B cell (primary cell): ENCODE measurements around the gene DCST2. TPM values are rescaled to one million over a fixed set of nuclear protein-coding genes. Genes with fewer than 3 reads are reported as not detected.

Source experiments
- ATAC-seq: fragments of 200-7000 bp; cut with Tn5 transposase; one replicate; pipeline ENCODE4 v1.10.0; 2021; ENCODE audit warnings: low read depth, mild to moderate bottlenecking, moderate number of reproducible peaks, moderate library complexity
- CTCF ChIA-PET: fragments of 350-600 bp; sonication (Branson Sonifier 250); formaldehyde crosslinking; loops from one replicate; lab custom pipeline; 2021; ENCODE audit warnings: antibody characterized with exemption, inconsistent platforms; lab: Charles Lee
- POLR2A ChIA-PET: fragments of 350-600 bp; sonication (Branson Sonifier 250); formaldehyde crosslinking; loops from one replicate; lab custom pipeline; 2021; ENCODE audit warnings: antibody characterized with exemption; lab: Charles Lee
- DNase-seq: peaks from one replicate; pipeline ENCODE4 v3.0.0; 2013
- H2AFZ ChIP-seq: 2 replicates; pipeline ENCODE4 v1.6.1; 2012; ENCODE audit warnings: mild to moderate bottlenecking, low read depth, low read length; ENCODE audit not compliant: insufficient read depth, poor library complexity, severe bottlenecking
- H3K27ac ChIP-seq, 2 donors: 1 replicate in 1 of 2; 2 replicates in 1 of 2; pipeline ENCODE4 v1.5.1; 2012 to 2013; ENCODE audit warnings: low read length in 2 of 2, mild to moderate bottlenecking in 2 of 2, moderate library complexity in 1 of 2
- H3K27me3 ChIP-seq, 4 experiments: fragments of 200-600 bp in 1 of 4; sonication (generic) in 1 of 4; replicated peaks in 1 of 4; 1 replicate in 2 of 4; 2 replicates in 2 of 4; pipeline versions ENCODE4 v1.6.1 to v1.7.0; 2013 to 2016; ENCODE audit warnings: low read length in 3 of 4, mild to moderate bottlenecking in 2 of 4, mixed read lengths in 1 of 4, moderate library complexity in 1 of 4; ENCODE audit not compliant: insufficient read depth in 4 of 4, control insufficient read depth in 3 of 4; ENCODE audit errors: control extremely low read depth in 1 of 4
- H3K36me3 ChIP-seq, 2 experiments: replicated peaks in 1 of 2; 1 replicate in 1 of 2; 2 replicates in 1 of 2; pipeline versions ENCODE4 v1.6.1 to v1.7.1; 2013; ENCODE audit warnings: low read length in 1 of 2; ENCODE audit not compliant: insufficient read depth in 2 of 2, control insufficient read depth in 1 of 2; ENCODE audit errors: control extremely low read depth in 1 of 2, extremely low read depth in 1 of 2
- H3K4me1 ChIP-seq, 2 donors: fragments of 200-600 bp in 1 of 2; sonication (generic) in 1 of 2; 1 replicate in 1 of 2; 2 replicates in 1 of 2; pipeline versions ENCODE4 v1.5.1 to v1.6.1; 2013 to 2017; ENCODE audit warnings: low read length in 2 of 2; ENCODE audit not compliant: control insufficient read depth in 2 of 2, insufficient read depth in 2 of 2
- H3K4me2 ChIP-seq: replicated peaks from 2 replicates; pipeline ENCODE3; 2012; ENCODE audit warnings: mild to moderate bottlenecking, low read depth, low read length; ENCODE audit not compliant: poor library complexity, severe bottlenecking
- H3K4me3 ChIP-seq, 5 experiments: fragments of 200-600 bp in 1 of 5; sonication (generic) in 1 of 5; 1 replicate in 3 of 5; 2 replicates in 2 of 5; pipeline versions ENCODE4 v1.5.1 to v1.7.0; 2011 to 2016; ENCODE audit warnings: low read length in 4 of 5, mild to moderate bottlenecking in 4 of 5, low read depth in 2 of 5, control low read depth in 1 of 5, moderate library complexity in 1 of 5; ENCODE audit not compliant: insufficient read depth in 1 of 5; ENCODE audit errors: control extremely low read depth in 1 of 5, extremely low read depth in 1 of 5
- H3K79me2 ChIP-seq: fragments of 200-600 bp; sonication (generic); one replicate; pipeline ENCODE4 v1.6.0; 2016; ENCODE audit warnings: low read length; ENCODE audit not compliant: control insufficient read depth, insufficient read depth
- H3K9ac ChIP-seq: fragments of 200-600 bp; sonication (generic); 2 replicates; pipeline ENCODE4 v1.6.1; 2017; ENCODE audit warnings: mild to moderate bottlenecking, low read length, moderate library complexity
- H3K9me3 ChIP-seq, 3 donors: one replicate each; pipeline versions ENCODE4 v1.6.1 to v1.7.1; 2013; ENCODE audit warnings: low read length in 2 of 3; ENCODE audit not compliant: control insufficient read depth in 2 of 3, insufficient read depth in 1 of 3; ENCODE audit errors: control extremely low read depth in 1 of 3
- H4K20me1 ChIP-seq: 2 replicates; pipeline ENCODE4 v1.6.0; 2012; ENCODE audit warnings: mild to moderate bottlenecking, low read length; ENCODE audit not compliant: insufficient read depth, control insufficient read depth, poor library complexity, severe bottlenecking
- H3K27ac Mint-ChIP-seq: one replicate; pipeline ENCODE4 v1.8.0; 2021; ENCODE audit warnings: mixed read lengths
- H3K27me3 Mint-ChIP-seq: one replicate; pipeline ENCODE4 v1.8.0; 2021; ENCODE audit warnings: mixed read lengths
- H3K4me1 Mint-ChIP-seq: one replicate; pipeline ENCODE4 v1.8.0; 2021; ENCODE audit warnings: mixed read lengths
- H3K4me3 Mint-ChIP-seq: one replicate; pipeline ENCODE4 v1.8.0; 2021; ENCODE audit warnings: mixed read lengths
- H3K9me3 Mint-ChIP-seq: one replicate; pipeline ENCODE4 v1.8.0; 2022; ENCODE audit warnings: mixed read lengths; ENCODE audit not compliant: insufficient read depth
- CTCF ChIP-seq: fragments of 200-600 bp; IDR thresholded peaks from one replicate; pipeline ENCODE4 v1.8.0; 2022; ENCODE audit warnings: antibody characterized with exemption, mild to moderate bottlenecking
- EZH2 ChIP-seq: IDR thresholded peaks from 2 replicates; pipeline ENCODE4 v1.6.1; 2012; ENCODE audit warnings: borderline replicate concordance, low read depth, mild to moderate bottlenecking, moderate library complexity, low read length; ENCODE audit not compliant: insufficient read depth, poor library complexity, severe bottlenecking
- WGBS: methylation state at CpG from one replicate; pipeline ENCODE4 v1.1.5; 2013; ENCODE audit warnings: missing lambda C conversion rate; ENCODE audit not compliant: insufficient coverage; 5-methylcytosine and 5-hydroxymethylcytosine counted together
- intact Hi-C: fragments of 100-400 bp; cut with micrococcal nuclease; formaldehyde crosslinking; loops from one replicate; pipeline ENCODE4 v1.10.0; 2022
- polyA plus RNA-seq: library from polyadenylated mRNA; depleted of rRNA; stranded (reverse); fragments of >200 nt; gene quantifications from 2 replicates; pipeline ENCODE4 v1.2.3, GENCODE V29; 2012
- total RNA-seq, 2 donors: library from RNA; stranded (reverse); fragments of 120-200 nt in 1 of 2; gene quantifications; 1 replicate in 1 of 2; 2 replicates in 1 of 2; pipeline versions ENCODE4 v1.2.3 to v1.2.4, GENCODE V29; 2013 to 2022

The DCST2 gene
- total and polyA plus RNA-seq, 2 donors (not counting 1 experiment from before 2014, with no cell fraction given) = 0.89 to 5.4 TPM

- H3K4me3 Mint-ChIP-seq = no peak overlapping the region
- intact Hi-C loops = no loop called here
- Histone ChIP-seq H3K27me3 (no peaks in the 10 kb centered on the region), H2AFZ (no peak overlapping the region), H3K79me2 (no peaks in the 10 kb centered on the region), H3K9ac (no peak overlapping the region), H3K9me3 (no peaks in the 10 kb centered on the region), H3K4me2 (no peak overlapping the region), H3K27ac (no peak overlapping the region), H3K4me3 (no peak overlapping the region), H3K36me3 (no peaks in the 10 kb centered on the region), H4K20me1 (no peaks in the 10 kb centered on the region), H3K4me1 (no peaks in the 10 kb centered on the region)
- ChIA-PET POLR2A (no interaction called here), CTCF (no interaction called here)
- peaks cover 7% of the 10 kb centered on the region for H3K27me3 Mint-ChIP-seq
- TF ChIP-seq CTCF (no peak), EZH2 (no peak)
- ATAC-seq (no peak), DNase-seq (no peak)
- no peaks in the 10 kb centered on the region for H3K9me3 Mint-ChIP-seq
- no peaks in the 10 kb centered on the region for H3K4me1 Mint-ChIP-seq
- WGBS = 93% methylated on average over 11 of the region's 11 CpGs
- no peak overlapping the region for H3K27ac Mint-ChIP-seq
Measured at GRCh38 chr1:155030899-155031298, 2.7 kb downstream of the DCST2 start.

- DNase-seq = no peak
- intact Hi-C loops = no loop called here
- Histone ChIP-seq H3K36me3 (no peaks in the 10 kb centered on the region), H3K9me3 (no peaks in the 10 kb centered on the region), H3K4me2 (no peak overlapping the region), H4K20me1 (no peaks in the 10 kb centered on the region), H3K4me3 (no peak overlapping the region), H3K9ac (no peak overlapping the region), H3K79me2 (no peaks in the 10 kb centered on the region), H3K27ac (no peak overlapping the region), H3K27me3 (no peaks in the 10 kb centered on the region), H2AFZ (no peak overlapping the region), H3K4me1 (no peaks in the 10 kb centered on the region)
- ChIA-PET CTCF (no interaction called here), POLR2A (no interaction called here)
- H3K27ac Mint-ChIP-seq = no peak overlapping the region
- TF ChIP-seq CTCF (no peak), EZH2 (no peak)
- no peaks in the 10 kb centered on the region for H3K4me1 Mint-ChIP-seq
- no peak overlapping the region for H3K4me3 Mint-ChIP-seq
- H3K9me3 Mint-ChIP-seq = no peaks in the 10 kb centered on the region
- WGBS = 91% methylated on average over 15 of the region's 15 CpGs
- H3K27me3 Mint-ChIP-seq = peaks cover 7% of the 10 kb centered on the region
- no peak for ATAC-seq
Measured at GRCh38 chr1:155030243-155030795, 3.3 kb downstream of the DCST2 start.
